ENCODE measurements around the gene ARHGAP42. TPM values are rescaled to one million over a fixed set of nuclear protein-coding genes. Genes with fewer than 3 reads are reported as not detected.

The ARHGAP42 gene
- total and polyA plus RNA-seq, 3 donors from 2014 or later: 9.8 to 12.1 (median 10.4) TPM

DNA sequence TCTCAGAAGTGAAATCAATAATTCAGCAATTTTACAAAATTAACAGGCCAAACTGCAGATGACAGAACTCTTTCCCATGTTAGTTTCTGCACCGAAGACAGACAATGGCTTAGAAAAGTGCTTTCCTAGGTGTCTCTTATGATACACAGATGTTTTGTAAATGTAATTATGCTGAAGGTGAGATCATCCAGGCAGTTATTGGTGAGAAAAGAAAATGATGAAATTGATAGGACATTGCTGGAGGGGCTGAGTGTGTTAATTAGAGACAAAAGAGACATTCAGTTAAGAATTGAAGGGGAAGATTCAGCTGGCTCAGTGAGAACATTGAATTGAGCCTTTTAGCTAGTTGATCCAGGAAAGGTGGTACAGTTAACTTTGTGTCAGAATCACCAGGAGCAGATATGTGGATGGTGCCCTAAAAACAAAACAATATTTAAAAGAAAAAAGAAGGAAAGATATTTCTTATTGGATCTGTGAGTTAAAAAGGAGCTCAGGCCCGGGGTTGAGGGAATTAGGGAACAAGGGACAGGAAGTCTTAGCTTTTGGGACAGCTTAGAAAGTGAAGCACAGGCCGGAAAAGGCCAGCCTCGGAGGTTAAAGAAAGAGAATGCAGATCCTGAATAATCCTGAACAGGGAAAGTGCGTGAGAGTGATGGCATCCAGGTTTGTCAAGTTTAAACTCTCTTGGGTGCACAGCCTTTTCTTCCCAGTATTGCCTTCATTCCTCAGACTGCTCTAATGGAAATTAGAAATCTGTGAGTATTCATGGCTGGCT lies 16.9 kb downstream of the ARHGAP42 start:
- DNase-seq: no peak
- Histone ChIP-seq H3K27ac (no peak overlapping the region), H3K36me3 (ENCODE audit: low read depth, missing control alignments) (no peaks in the 10 kb centered on the region), H3K27me3 (no peaks in the 10 kb centered on the region), H3K9me3 (no peaks in the 10 kb centered on the region), H3K4me3 (no peak overlapping the region), H3K4me1 (no peaks in the 10 kb centered on the region)
- 78 to 80% methylated on average over 5 of the region's 5 CpGs for WGBS, 2 donors
- intact Hi-C loops (cut with DNase I; ENCODE audit: low total_unique reads): no loop called here
- TF ChIP-seq POLR2A (IDR thresholded peaks at IDR 0.05): no peak
- TF ChIP-seq, protein P1, sequence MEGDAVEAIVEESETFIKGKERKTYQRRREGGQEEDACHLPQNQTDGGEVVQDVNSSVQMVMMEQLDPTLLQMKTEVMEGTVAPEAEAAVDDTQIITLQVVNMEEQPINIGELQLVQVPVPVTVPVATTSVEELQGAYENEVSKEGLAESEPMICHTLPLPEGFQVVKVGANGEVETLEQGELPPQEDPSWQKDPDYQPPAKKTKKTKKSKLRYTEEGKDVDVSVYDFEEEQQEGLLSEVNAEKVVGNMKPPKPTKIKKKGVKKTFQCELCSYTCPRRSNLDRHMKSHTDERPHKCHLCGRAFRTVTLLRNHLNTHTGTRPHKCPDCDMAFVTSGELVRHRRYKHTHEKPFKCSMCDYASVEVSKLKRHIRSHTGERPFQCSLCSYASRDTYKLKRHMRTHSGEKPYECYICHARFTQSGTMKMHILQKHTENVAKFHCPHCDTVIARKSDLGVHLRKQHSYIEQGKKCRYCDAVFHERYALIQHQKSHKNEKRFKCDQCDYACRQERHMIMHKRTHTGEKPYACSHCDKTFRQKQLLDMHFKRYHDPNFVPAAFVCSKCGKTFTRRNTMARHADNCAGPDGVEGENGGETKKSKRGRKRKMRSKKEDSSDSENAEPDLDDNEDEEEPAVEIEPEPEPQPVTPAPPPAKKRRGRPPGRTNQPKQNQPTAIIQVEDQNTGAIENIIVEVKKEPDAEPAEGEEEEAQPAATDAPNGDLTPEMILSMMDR (IDR thresholded peaks at IDR 0.05): no peak

DNA sequence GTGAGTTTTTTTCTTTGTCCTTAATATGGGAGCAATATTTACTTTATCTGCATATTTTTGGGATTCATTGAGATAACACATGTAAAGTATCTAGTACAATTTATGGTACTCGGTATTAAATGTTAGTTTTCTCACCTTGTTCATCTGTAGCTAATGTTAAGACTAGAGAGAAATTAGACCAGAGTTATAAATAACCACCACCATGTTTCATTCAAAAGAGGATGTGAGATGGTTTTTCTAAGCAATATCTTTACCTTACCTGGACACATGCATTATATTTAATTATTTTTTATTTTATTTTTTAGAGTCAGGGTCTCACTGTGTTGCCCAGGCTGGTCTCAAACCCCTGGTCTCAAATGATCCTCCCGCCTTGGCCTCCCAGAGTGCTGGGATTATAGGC lies 18.4 kb downstream of the ARHGAP42 start:
- 87 to 98% methylated on average over 2 of the region's 2 CpGs for WGBS, 2 donors
- Histone ChIP-seq H3K9me3 (no peaks in the 10 kb centered on the region), H3K4me3 (no peak overlapping the region), H3K27me3 (no peaks in the 10 kb centered on the region), H3K4me1 (no peaks in the 10 kb centered on the region), H3K36me3 (ENCODE audit: low read depth, missing control alignments) (no peaks in the 10 kb centered on the region), H3K27ac (no peak overlapping the region)
- no peak for DNase-seq
- TF ChIP-seq, protein P1 (IDR thresholded peaks at IDR 0.05): no peak
- no peak for TF ChIP-seq POLR2A (IDR thresholded peaks at IDR 0.05)
- intact Hi-C loops (cut with DNase I; ENCODE audit: low total_unique reads): no loop called here

DNA sequence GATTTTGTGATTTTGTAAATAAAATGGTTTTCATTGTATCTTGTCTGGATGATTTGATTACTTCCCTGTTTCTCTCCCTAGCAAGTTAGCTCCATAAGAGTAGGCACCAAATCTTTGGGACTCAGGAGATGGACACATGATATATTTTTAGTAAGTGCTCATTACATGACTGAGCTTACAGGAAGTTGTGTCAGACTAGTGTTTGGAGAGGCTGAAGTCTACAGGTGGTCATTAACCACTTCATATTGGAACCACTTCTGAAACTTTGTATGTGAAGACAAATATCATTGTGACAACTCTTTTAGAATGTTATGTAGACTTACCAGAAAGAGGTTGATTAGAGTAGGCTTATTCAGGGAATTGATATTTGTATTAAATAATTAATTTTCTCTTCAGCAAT lies 19.1 kb downstream of the ARHGAP42 start:
- Histone ChIP-seq H3K27me3 (no peaks in the 10 kb centered on the region), H3K27ac (no peak overlapping the region), H3K36me3 (ENCODE audit: low read depth, missing control alignments) (no peaks in the 10 kb centered on the region), H3K9me3 (no peaks in the 10 kb centered on the region), H3K4me3 (no peak overlapping the region), H3K4me1 (no peaks in the 10 kb centered on the region)
- no peak for DNase-seq
- TF ChIP-seq, protein P1 (IDR thresholded peaks at IDR 0.05): no peak
- TF ChIP-seq POLR2A (IDR thresholded peaks at IDR 0.05): no peak
- intact Hi-C loops (cut with DNase I; ENCODE audit: low total_unique reads): no loop called here

DNA sequence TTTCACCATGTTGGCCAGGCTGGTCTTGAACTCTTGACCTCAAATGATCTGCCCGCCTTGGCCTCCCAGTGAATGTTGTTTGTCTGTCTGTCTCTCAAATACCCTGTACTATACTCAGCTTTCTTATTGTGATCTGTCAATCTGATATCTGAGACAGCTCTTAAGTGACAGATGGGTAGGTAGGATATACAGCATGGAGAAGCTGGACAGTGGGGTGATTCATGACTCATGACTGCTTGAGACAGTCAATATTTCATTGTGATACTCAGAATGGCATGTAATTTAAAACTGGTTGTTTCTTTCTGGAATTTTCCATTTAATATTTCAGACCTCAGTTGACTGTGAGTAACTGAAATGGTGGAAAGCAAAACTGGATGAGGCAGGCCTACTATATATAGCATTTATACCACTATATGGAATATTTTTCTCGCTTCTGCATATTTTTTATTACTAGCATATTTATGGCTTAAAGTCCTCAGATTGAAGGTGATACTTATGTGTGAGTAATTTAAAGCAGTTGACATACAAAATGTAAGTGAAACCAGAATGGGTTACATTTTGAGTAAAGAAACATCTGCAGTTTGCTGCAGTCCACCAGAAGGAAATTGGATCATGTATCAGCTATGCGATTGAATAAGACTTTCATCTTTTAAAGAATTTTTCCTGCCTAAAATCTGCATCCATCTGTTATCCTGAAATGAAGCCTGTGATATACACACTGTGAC lies 22.3 kb downstream of the ARHGAP42 start:
- intact Hi-C loops (cut with DNase I; ENCODE audit: low total_unique reads): no loop called here
- TF ChIP-seq, protein P1 (IDR thresholded peaks at IDR 0.05): no peak
- TF ChIP-seq POLR2A (IDR thresholded peaks at IDR 0.05): no peak
- H3K36me3 ChIP-seq (ENCODE audit: low read depth, missing control alignments): no peaks in the 10 kb centered on the region
- DNase-seq: no peak
- 75 to 85% methylated on average over 3 of the region's 3 CpGs for WGBS, 2 donors
- no peaks in the 10 kb centered on the region for H3K4me1 ChIP-seq
- H3K9me3 ChIP-seq: no peaks in the 10 kb centered on the region
- no peak overlapping the region for H3K4me3 ChIP-seq
- H3K27ac ChIP-seq: no peak overlapping the region
- H3K27me3 ChIP-seq: no peaks in the 10 kb centered on the region

All from testis (tissue), 3 donors.